ENCODE data around the gene TALDO1. TPM values are rescaled to one million over a fixed set of nuclear protein-coding genes. Genes with fewer than 3 reads are reported as not detected.

The TALDO1 gene
- 399 to 462 TPM (median 422 TPM) in 5 replicates for total RNA-seq (2022; extraction: Qiagen RNA extraction; ENCODE audit: low read depth)

GRCh38 chr11:747158-748006 is at the start of gene TALDO1:
TALDO1 (plus strand) TSS chr11:747464; CDS start chr11:747482, 18 bp downstream.

GRCh38 chr11:705646-706438 is 41.4 kb upstream of the TALDO1 start, which contains the start of gene EPS8L2:
EPS8L2 (plus strand) TSS chr11:706231; CDS start chr11:709408, 3,177 bp downstream.

GRCh38 chr11:777288-778255 is 30.3 kb downstream of the TALDO1 start, which contains the start of gene GATD1:
GATD1 (minus strand) TSS chr11:777487; CDS start chr11:777462, 25 bp downstream.

GRCh38 chr11:789943-790342 is 42.7 kb downstream of the TALDO1 start, which contains the start of gene CEND1:
CEND1 (minus strand) TSS chr11:790090; CDS start chr11:788576, 1,514 bp downstream.

GRCh38 chr11:798093-798713 is 50.9 kb downstream of the TALDO1 start, which contains the start of gene SLC25A22:
SLC25A22 (minus strand) TSS chr11:798281; CDS start chr11:795006, 3,275 bp downstream.

GRCh38 chr11:809287-810039 is 62.2 kb downstream of the TALDO1 start, which contains the start of gene RPLP2:
RPLP2 (plus strand) TSS chr11:809967; CDS start chr11:810235, 268 bp downstream.

Other genes with a start within 250 kb of the TALDO1 start
- 119 to 170 TPM (median 165 TPM) in 5 replicates for gene RNH1, start 240.2 kb upstream of the TALDO1 start, total RNA-seq (2022; extraction: Qiagen RNA extraction; ENCODE audit: low read depth)
- gene HRAS, start 211.9 kb upstream of the TALDO1 start, total RNA-seq (2022; extraction: Qiagen RNA extraction; ENCODE audit: low read depth), result 93.4 to 148 TPM (median 142 TPM) in 5 replicates
- 0.45 to 0.96 TPM (median 0.67 TPM) in 5 replicates for gene LRRC56, start 209.9 kb upstream of the TALDO1 start, total RNA-seq (2022; extraction: Qiagen RNA extraction; ENCODE audit: low read depth)
- gene LMNTD2, start 186.7 kb upstream of the TALDO1 start, total RNA-seq (2022; extraction: Qiagen RNA extraction; ENCODE audit: low read depth), result 1.5 to 2.9 TPM (median 2.8 TPM) in 5 replicates
- gene RASSF7, start 186.5 kb upstream of the TALDO1 start, total RNA-seq (2022; extraction: Qiagen RNA extraction; ENCODE audit: low read depth), result 28.9 to 39.7 TPM (median 35.6 TPM) in 5 replicates
- 25.5 to 37.0 TPM (median 33.9 TPM) in 5 replicates for gene PHRF1, start 171.0 kb upstream of the TALDO1 start, total RNA-seq (2022; extraction: Qiagen RNA extraction; ENCODE audit: low read depth)
- 4.0 to 8.0 TPM (median 6.0 TPM) in 5 replicates for gene IRF7, start 131.5 kb upstream of the TALDO1 start, total RNA-seq (2022; extraction: Qiagen RNA extraction; ENCODE audit: low read depth)
- gene CDHR5, start 122.5 kb upstream of the TALDO1 start, total RNA-seq (2022; extraction: Qiagen RNA extraction; ENCODE audit: low read depth), result 0.05 to 0.14 TPM in 2 of 5 replicates, not detected in the others
- gene SCT, start 120.3 kb upstream of the TALDO1 start, total RNA-seq (2022; extraction: Qiagen RNA extraction; ENCODE audit: low read depth), result not detected in 5 replicates
- gene DRD4, start 110.2 kb upstream of the TALDO1 start, total RNA-seq (2022; extraction: Qiagen RNA extraction; ENCODE audit: low read depth), result 0.10 to 0.45 TPM (median 0.22 TPM) in 5 replicates
- 26.8 to 38.2 TPM (median 36.6 TPM) in 5 replicates for gene DEAF1, start 52.2 kb upstream of the TALDO1 start, total RNA-seq (2022; extraction: Qiagen RNA extraction; ENCODE audit: low read depth)
- gene TMEM80, start 51.6 kb upstream of the TALDO1 start, total RNA-seq (2022; extraction: Qiagen RNA extraction; ENCODE audit: low read depth), result 9.1 to 10.8 TPM (median 10.0 TPM) in 5 replicates
- gene EPS8L2, start 41.2 kb upstream of the TALDO1 start, total RNA-seq (2022; extraction: Qiagen RNA extraction; ENCODE audit: low read depth), result 72.5 to 125 TPM (median 110 TPM) in 5 replicates
- 33.0 to 49.6 TPM (median 38.2 TPM) in 5 replicates for gene GATD1, start 30.0 kb downstream of the TALDO1 start, total RNA-seq (2022; extraction: Qiagen RNA extraction; ENCODE audit: low read depth)
- 1.4 to 2.0 TPM (median 1.6 TPM) in 5 replicates for gene CEND1, start 42.6 kb downstream of the TALDO1 start, total RNA-seq (2022; extraction: Qiagen RNA extraction; ENCODE audit: low read depth)
- 21.4 to 38.1 TPM (median 34.1 TPM) in 5 replicates for gene SLC25A22, start 50.8 kb downstream of the TALDO1 start, total RNA-seq (2022; extraction: Qiagen RNA extraction; ENCODE audit: low read depth)
- gene PIDD1, start 57.8 kb downstream of the TALDO1 start, total RNA-seq (2022; extraction: Qiagen RNA extraction; ENCODE audit: low read depth), result 8.1 to 16.3 TPM (median 13.1 TPM) in 5 replicates
- 1,693 to 2,940 TPM (median 2,495 TPM) in 5 replicates for gene RPLP2, start 62.5 kb downstream of the TALDO1 start, total RNA-seq (2022; extraction: Qiagen RNA extraction; ENCODE audit: low read depth)
- 35.3 to 59.0 TPM (median 53.7 TPM) in 5 replicates for gene PNPLA2, start 71.5 kb downstream of the TALDO1 start, total RNA-seq (2022; extraction: Qiagen RNA extraction; ENCODE audit: low read depth)
- gene CRACR2B, start 80.5 kb downstream of the TALDO1 start, total RNA-seq (2022; extraction: Qiagen RNA extraction; ENCODE audit: low read depth), result 3.0 to 6.5 TPM (median 4.8 TPM) in 5 replicates
- gene CD151, start 85.5 kb downstream of the TALDO1 start, total RNA-seq (2022; extraction: Qiagen RNA extraction; ENCODE audit: low read depth), result 723 to 833 TPM (median 723 TPM) in 5 replicates
- 556 to 746 TPM (median 619 TPM) in 5 replicates for gene POLR2L, start 95.1 kb downstream of the TALDO1 start, total RNA-seq (2022; extraction: Qiagen RNA extraction; ENCODE audit: low read depth)
- 107 to 186 TPM (median 164 TPM) in 5 replicates for gene TSPAN4, start 95.4 kb downstream of the TALDO1 start, total RNA-seq (2022; extraction: Qiagen RNA extraction; ENCODE audit: low read depth)
- 71.3 to 80.2 TPM (median 74.5 TPM) in 5 replicates for gene CHID1, start 163.3 kb downstream of the TALDO1 start, total RNA-seq (2022; extraction: Qiagen RNA extraction; ENCODE audit: low read depth)
- gene AP2A2, start 178.4 kb downstream of the TALDO1 start, total RNA-seq (2022; extraction: Qiagen RNA extraction; ENCODE audit: low read depth), result 27.8 to 37.0 TPM (median 35.6 TPM) in 5 replicates